HG03354 (cell line): ENCODE results near the gene FSD1L.
A peak's percentile ranks its signal among the peaks of the same experiment; 100 is the strongest.
"Not testable (repeated sequence)": the region's sequence is repeated elsewhere in the genome, so short reads cannot be mapped to it uniquely, and the experiment has no call there.

Experiments used
- ATAC-seq: cut with Tn5 transposase; IDR thresholded peaks from one replicate; pipeline ENCODE4 v1.9.1; 2021; ENCODE audit warnings: mild to moderate bottlenecking; ENCODE audit not compliant: unreplicated experiment, poor library complexity, severe bottlenecking

Gene FSD1L

GRCh38 chr9:105475302-105475701, 27.5 kb downstream of the FSD1L start:
- no peak for ATAC-seq

- ATAC-seq: no peak
Observed at GRCh38 chr9:105479846-105480245, 32.0 kb downstream of the FSD1L start.

GRCh38 chr9:105483618-105484017, 35.8 kb downstream of the FSD1L start:
- ATAC-seq: peak; percentile 66

GRCh38 chr9:105484226-105484625, 36.4 kb downstream of the FSD1L start:
- no peak for ATAC-seq

- ATAC-seq: no peak
Observed at GRCh38 chr9:105485131-105485530, 37.3 kb downstream of the FSD1L start.

GRCh38 chr9:105496826-105497225, 49.0 kb downstream of the FSD1L start:
- ATAC-seq: no peak

GRCh38 chr9:105497704-105498103, 49.9 kb downstream of the FSD1L start:
- no peak for ATAC-seq

GRCh38 chr9:105500108-105500766, 52.4 kb downstream of the FSD1L start:
- ATAC-seq: peak; percentile 91

- no peak for ATAC-seq
Observed at GRCh38 chr9:105501414-105501813, 53.6 kb downstream of the FSD1L start.

- ATAC-seq: no peak
Observed at GRCh38 chr9:105502276-105502675, 54.4 kb downstream of the FSD1L start.

- ATAC-seq: peak; percentile 39
Observed at GRCh38 chr9:105503881-105504280, 56.0 kb downstream of the FSD1L start.

- no peak for ATAC-seq
Observed at GRCh38 chr9:105507096-105507790, 59.4 kb downstream of the FSD1L start.

- no peak for ATAC-seq
Observed at GRCh38 chr9:105508530-105508929, 60.7 kb downstream of the FSD1L start.

- ATAC-seq: peak; percentile 90
Observed at GRCh38 chr9:105510024-105510423, 62.2 kb downstream of the FSD1L start.

- no peak for ATAC-seq
Observed at GRCh38 chr9:105511446-105511845, 63.6 kb downstream of the FSD1L start.

- ATAC-seq: no peak
Observed at GRCh38 chr9:105515811-105516413, 68.1 kb downstream of the FSD1L start.

- ATAC-seq: peak; percentile 84
Observed at GRCh38 chr9:105519710-105520369, 72.0 kb downstream of the FSD1L start.

GRCh38 chr9:105520992-105521391, 73.2 kb downstream of the FSD1L start:
- not testable (repeated sequence) for ATAC-seq

GRCh38 chr9:105522618-105523385, 75.0 kb downstream of the FSD1L start:
- peak; percentile 61 for ATAC-seq

GRCh38 chr9:105531530-105531929, 83.7 kb downstream of the FSD1L start:
- ATAC-seq: no peak
